SK-N-SH treated with all-trans-retinoic acid at 6 μM for 48 hours (cell line): ENCODE results near the gene VTI1A.
A peak's percentile ranks its signal among the peaks of the same experiment; 100 is the strongest.

Experiments used
- ATAC-seq: fragments of 200-7000 bp; cut with Tn5 transposase; 3 replicates; pipeline ENCODE4 v1.9.1; 2020; ENCODE audit warnings: mild to moderate bottlenecking, moderate library complexity
- BACH2 ChIP-seq: fragments of 250-450 bp; sonication (Bioruptor Pico); IDR thresholded peaks from 2 replicates; pipeline ENCODE4 v1.9.0; 2021; ENCODE audit warnings: mild to moderate bottlenecking, borderline replicate concordance
- CSDC2 ChIP-seq: fragments of 250-450 bp; sonication (Bioruptor Pico); IDR thresholded peaks from 2 replicates; pipeline ENCODE4 v1.5.0; 2020; ENCODE audit warnings: mild to moderate bottlenecking, moderate library complexity
- ESRRG ChIP-seq: fragments of 250-450 bp; sonication (Bioruptor Pico); IDR thresholded peaks from 2 replicates; pipeline ENCODE4 v1.6.1; 2021; ENCODE audit warnings: mild to moderate bottlenecking
- PATZ1 ChIP-seq: fragments of 250-450 bp; sonication (Bioruptor Pico); IDR thresholded peaks from 2 replicates; pipeline ENCODE4 v1.8.0; 2020; ENCODE audit warnings: mild to moderate bottlenecking, moderate library complexity, borderline replicate concordance
- POU6F1 ChIP-seq: fragments of 250-450 bp; sonication (Bioruptor Pico); IDR thresholded peaks from 2 replicates; pipeline ENCODE4 v1.8.0; 2021; ENCODE audit warnings: low read depth, mild to moderate bottlenecking, moderate library complexity, borderline replicate concordance
- RARB ChIP-seq: fragments of 250-450 bp; sonication (Bioruptor Pico); IDR thresholded peaks from 2 replicates; pipeline ENCODE4 v1.8.0; 2021; ENCODE audit warnings: mild to moderate bottlenecking, moderate library complexity
- SNAI2 ChIP-seq: fragments of 250-450 bp; sonication (Bioruptor Pico); IDR thresholded peaks from 2 replicates; pipeline ENCODE4 v1.5.0; 2020; ENCODE audit warnings: mild to moderate bottlenecking, moderate library complexity
- TCF4 ChIP-seq: fragments of 250-450 bp; sonication (Bioruptor Pico); IDR thresholded peaks from 2 replicates; pipeline ENCODE4 v1.8.0; 2021; ENCODE audit warnings: mild to moderate bottlenecking, moderate library complexity, borderline replicate concordance
- TOX ChIP-seq: fragments of 250-450 bp; sonication (Bioruptor Pico); IDR thresholded peaks from 2 replicates; pipeline ENCODE4 v1.8.0; 2021; ENCODE audit warnings: mild to moderate bottlenecking, moderate library complexity, borderline replicate concordance
- ZC3H10 ChIP-seq: fragments of 250-450 bp; sonication (Bioruptor Pico); IDR thresholded peaks from 2 replicates; pipeline ENCODE4 v1.5.1; 2021; ENCODE audit warnings: mild to moderate bottlenecking, moderate library complexity
- ZFP3 ChIP-seq: fragments of 250-450 bp; sonication (Bioruptor Pico); IDR thresholded peaks from 2 replicates; pipeline ENCODE4 v1.5.0; 2020; ENCODE audit warnings: mild to moderate bottlenecking, moderate library complexity
- ZNF70 ChIP-seq: fragments of 450-650 bp; formaldehyde crosslinking; IDR thresholded peaks from 2 replicates; pipeline ENCODE4 v1.5.0; 2020; ENCODE audit warnings: mild to moderate bottlenecking, moderate library complexity
- ZNF8 ChIP-seq: fragments of 450-650 bp; formaldehyde crosslinking; IDR thresholded peaks from 2 replicates; pipeline ENCODE4 v1.5.0; 2020; ENCODE audit warnings: mild to moderate bottlenecking, moderate library complexity
- TF ChIP-seq, protein P1 (sequence below): fragments of 250-450 bp; sonication (Bioruptor Pico); IDR thresholded peaks from 2 replicates; pipeline ENCODE4 v1.5.1; 2020; ENCODE audit warnings: low read depth, mild to moderate bottlenecking, moderate library complexity
- TF ChIP-seq, protein P2 (sequence below): fragments of 250-450 bp; sonication (Bioruptor Pico); IDR thresholded peaks from 2 replicates; pipeline ENCODE4 v1.5.0; 2020; ENCODE audit warnings: mild to moderate bottlenecking, moderate library complexity

VTI1A gene

GRCh38 chr10:112446855-112447619 lies at the start of gene VTI1A, which contains the start of gene ZDHHC6:
Gene VTI1A, plus strand, starts transcription at chr10:112447215. Its CDS starts 159 bp downstream, at chr10:112447374.
Gene ZDHHC6, minus strand, starts transcription at chr10:112446914. Its CDS starts 1,478 bp downstream, at chr10:112445436.
- TF ChIP-seq CSDC2 (CRISPR knock-in tag) (no peak), PATZ1 (CRISPR knock-in tag) (no peak), ZNF70 (CRISPR knock-in tag) (no peak), TCF4 (CRISPR knock-in tag) (peak; percentile 18; the same call in 1 of the 2 replicates), ESRRG (CRISPR knock-in tag) (no peak)
- TF ChIP-seq, protein P1, sequence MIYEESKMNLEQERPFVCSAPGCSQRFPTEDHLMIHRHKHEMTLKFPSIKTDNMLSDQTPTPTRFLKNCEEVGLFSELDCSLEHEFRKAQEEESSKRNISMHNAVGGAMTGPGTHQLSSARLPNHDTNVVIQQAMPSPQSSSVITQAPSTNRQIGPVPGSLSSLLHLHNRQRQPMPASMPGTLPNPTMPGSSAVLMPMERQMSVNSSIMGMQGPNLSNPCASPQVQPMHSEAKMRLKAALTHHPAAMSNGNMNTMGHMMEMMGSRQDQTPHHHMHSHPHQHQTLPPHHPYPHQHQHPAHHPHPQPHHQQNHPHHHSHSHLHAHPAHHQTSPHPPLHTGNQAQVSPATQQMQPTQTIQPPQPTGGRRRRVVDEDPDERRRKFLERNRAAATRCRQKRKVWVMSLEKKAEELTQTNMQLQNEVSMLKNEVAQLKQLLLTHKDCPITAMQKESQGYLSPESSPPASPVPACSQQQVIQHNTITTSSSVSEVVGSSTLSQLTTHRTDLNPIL (CRISPR knock-in tag) = no peak
- TF ChIP-seq, protein P2, sequence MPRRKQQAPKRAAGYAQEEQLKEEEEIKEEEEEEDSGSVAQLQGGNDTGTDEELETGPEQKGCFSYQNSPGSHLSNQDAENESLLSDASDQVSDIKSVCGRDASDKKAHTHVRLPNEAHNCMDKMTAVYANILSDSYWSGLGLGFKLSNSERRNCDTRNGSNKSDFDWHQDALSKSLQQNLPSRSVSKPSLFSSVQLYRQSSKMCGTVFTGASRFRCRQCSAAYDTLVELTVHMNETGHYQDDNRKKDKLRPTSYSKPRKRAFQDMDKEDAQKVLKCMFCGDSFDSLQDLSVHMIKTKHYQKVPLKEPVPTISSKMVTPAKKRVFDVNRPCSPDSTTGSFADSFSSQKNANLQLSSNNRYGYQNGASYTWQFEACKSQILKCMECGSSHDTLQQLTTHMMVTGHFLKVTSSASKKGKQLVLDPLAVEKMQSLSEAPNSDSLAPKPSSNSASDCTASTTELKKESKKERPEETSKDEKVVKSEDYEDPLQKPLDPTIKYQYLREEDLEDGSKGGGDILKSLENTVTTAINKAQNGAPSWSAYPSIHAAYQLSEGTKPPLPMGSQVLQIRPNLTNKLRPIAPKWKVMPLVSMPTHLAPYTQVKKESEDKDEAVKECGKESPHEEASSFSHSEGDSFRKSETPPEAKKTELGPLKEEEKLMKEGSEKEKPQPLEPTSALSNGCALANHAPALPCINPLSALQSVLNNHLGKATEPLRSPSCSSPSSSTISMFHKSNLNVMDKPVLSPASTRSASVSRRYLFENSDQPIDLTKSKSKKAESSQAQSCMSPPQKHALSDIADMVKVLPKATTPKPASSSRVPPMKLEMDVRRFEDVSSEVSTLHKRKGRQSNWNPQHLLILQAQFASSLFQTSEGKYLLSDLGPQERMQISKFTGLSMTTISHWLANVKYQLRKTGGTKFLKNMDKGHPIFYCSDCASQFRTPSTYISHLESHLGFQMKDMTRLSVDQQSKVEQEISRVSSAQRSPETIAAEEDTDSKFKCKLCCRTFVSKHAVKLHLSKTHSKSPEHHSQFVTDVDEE = peak; percentile 6; the same call in 1 of the 2 replicates
- peak; percentile 98 for ATAC-seq

GRCh38 chr10:112397592-112397991 lies 49.4 kb upstream of the VTI1A start:
- ATAC-seq = no peak
- TF ChIP-seq PATZ1 (CRISPR knock-in tag) (no peak), BACH2 (CRISPR knock-in tag) (no peak), RARB (CRISPR knock-in tag) (no peak), TOX (no peak)
- TF ChIP-seq, all 23 proteins: peak for 0

- no peak for ATAC-seq
- TF ChIP-seq, protein P2 = no peak
- no peak for TF ChIP-seq ESRRG (CRISPR knock-in tag)
- no peak for TF ChIP-seq TOX
- no peak for TF ChIP-seq POU6F1 (CRISPR knock-in tag)
- TF ChIP-seq PATZ1 (CRISPR knock-in tag) = no peak
- no peak for TF ChIP-seq SNAI2
- TF ChIP-seq RARB (CRISPR knock-in tag) = no peak
- TF ChIP-seq ZNF8 = no peak
- no peak for TF ChIP-seq ZFP3 (CRISPR knock-in tag)
- no peak for TF ChIP-seq ZNF70 (CRISPR knock-in tag)
- TF ChIP-seq ZC3H10 (CRISPR knock-in tag) = no peak
- no peak for TF ChIP-seq BACH2 (CRISPR knock-in tag)
These were observed 44.1 kb upstream of the VTI1A start for GRCh38 chr10:112402917-112403316.
